Nucleus accumbens (tissue), 56 donors: ENCODE measurements around the gene GNG14.
"Not testable (repeated sequence)": the region's sequence is repeated elsewhere in the genome, so short reads cannot be mapped to it uniquely, and the experiment has no call there.

Experiments
- DNase-seq, 56 donors: peaks; one replicate each; lab custom pipeline; 2025; lab: John Stamatoyannopoulos, UW

GNG14 gene

GRCh38 chr19:12721656-12722565 is 34.1 kb downstream of the GNG14 start:
- peak in 51 of 56 donors; percentile 1 to 77 (median 58) for DNase-seq

GRCh38 chr19:12722566-12723380 is 35.0 kb downstream of the GNG14 start:
- DNase-seq = peak in 55 of 56 donors; percentile 76 to 99 (median 92)

- no peak for DNase-seq
These were observed 35.5 kb downstream of the GNG14 start for GRCh38 chr19:12723381-12723640.

- peak in 48 of 56 donors; percentile 9 to 72 (median 44) for DNase-seq
These were observed 36.0 kb downstream of the GNG14 start, which contains the start of gene TNPO2 for GRCh38 chr19:12723641-12724426. TSS of gene TNPO2 (minus strand) at chr19:12723932. CDS start at chr19:12720977, 2,955 bp downstream.

- DNase-seq = not testable (repeated sequence)
These were observed 37.8 kb downstream of the GNG14 start for GRCh38 chr19:12725612-12726011.

GRCh38 chr19:12726988-12727316 is 39.2 kb downstream of the GNG14 start:
- DNase-seq = no peak

- DNase-seq = no peak
These were observed 40.1 kb downstream of the GNG14 start for GRCh38 chr19:12727745-12728433.

- DNase-seq = no peak
These were observed 42.3 kb downstream of the GNG14 start for GRCh38 chr19:12730064-12730463.

GRCh38 chr19:12731337-12731736 is 43.5 kb downstream of the GNG14 start:
- no peak for DNase-seq

- DNase-seq = peak in 8 of 56 donors; percentile 1 to 22 (median 6)
These were observed 45.8 kb downstream of the GNG14 start for GRCh38 chr19:12733369-12734214.

- peak; percentile 41 to 99 (median 88) for DNase-seq
These were observed 49.4 kb downstream of the GNG14 start, which contains the start of gene GET3 for GRCh38 chr19:12736995-12737834. TSS of gene GET3 (plus strand) at chr19:12737497. CDS start at chr19:12737506, 9 bp downstream.

- no peak for DNase-seq
These were observed 50.1 kb downstream of the GNG14 start for GRCh38 chr19:12737835-12738351.
